Measurements from ENCODE around the gene OSTN. TPM values are rescaled to one million over a fixed set of nuclear protein-coding genes. Genes with fewer than 3 reads are reported as not detected.

OSTN gene
- polyA plus RNA-seq, 2 of the 4 experiments (the other 2 are of a cell fraction): not detected

DNA sequence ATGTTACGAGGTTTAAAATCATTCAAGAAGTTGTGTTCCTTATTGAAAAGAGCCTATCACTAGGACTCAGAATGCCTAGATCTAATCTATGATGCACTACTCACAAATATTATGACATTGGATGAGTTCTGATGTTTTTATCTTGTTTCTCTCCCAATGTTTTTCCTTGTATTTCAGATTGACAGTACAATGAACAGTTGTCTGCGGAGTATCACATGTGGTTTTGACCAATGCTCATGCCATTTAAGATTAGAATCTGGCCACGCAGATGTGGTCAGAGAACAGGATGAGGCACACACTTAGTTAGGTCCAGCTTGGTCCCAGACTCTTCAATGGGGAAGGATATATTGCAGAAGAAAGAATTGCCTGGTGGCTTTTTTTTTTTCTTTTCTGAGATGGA, 104.6 kb downstream of the OSTN start:
- TF ChIP-seq EP300 (IDR thresholded peaks at IDR 0.05) (no peak), RFX5 (IDR thresholded peaks at IDR 0.05) (no peak), NPAS2 (CRISPR knock-in tag; IDR thresholded peaks at IDR 0.05; ENCODE audit: borderline replicate concordance) (no peak), SREBF2 (IDR thresholded peaks at IDR 0.05) (no peak), EHMT2 (IDR thresholded peaks at IDR 0.05; ENCODE audit: low read depth) (no peak), FOXS1 (CRISPR knock-in tag; IDR thresholded peaks at IDR 0.05) (no peak), HOXB13 (CRISPR knock-in tag; IDR thresholded peaks at IDR 0.05; ENCODE audit: low read depth) (no peak), POLR2A (IDR thresholded peaks at IDR 0.05; ENCODE audit: low read length) (no peak), ZNF302 (CRISPR knock-in tag; IDR thresholded peaks at IDR 0.05) (no peak), KDM5A (IDR thresholded peaks at IDR 0.05) (no peak), CBX2 (IDR thresholded peaks at IDR 0.05; ENCODE audit: borderline replicate concordance, low read depth) (no peak)
- TF ChIP-seq, protein P1, sequence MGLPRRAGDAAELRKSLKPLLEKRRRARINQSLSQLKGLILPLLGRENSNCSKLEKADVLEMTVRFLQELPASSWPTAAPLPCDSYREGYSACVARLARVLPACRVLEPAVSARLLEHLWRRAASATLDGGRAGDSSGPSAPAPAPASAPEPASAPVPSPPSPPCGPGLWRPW (IDR thresholded peaks at IDR 0.05): no peak
- CTCF ChIA-PET: no interaction called here
- H3K9me3 ChIP-seq: no peaks in the 10 kb centered on the region
- no peak overlapping the region for H3K4me3 ChIP-seq
- DNase-seq (ENCODE audit: low read depth in 1 of 2, low spot score in 1 of 2) (no peak), ATAC-seq (no peak), FAIRE-seq (no peak)
- no peaks in the 10 kb centered on the region for H3K4me1 ChIP-seq
- no peak overlapping the region for H3K27ac ChIP-seq
- POLR2A ChIA-PET: no interaction called here
- H3K4me2 ChIP-seq: no peak overlapping the region
- 45% methylated on average over 3 of the region's 3 CpGs for WGBS (ENCODE audit: missing lambda C conversion rate)

DNA sequence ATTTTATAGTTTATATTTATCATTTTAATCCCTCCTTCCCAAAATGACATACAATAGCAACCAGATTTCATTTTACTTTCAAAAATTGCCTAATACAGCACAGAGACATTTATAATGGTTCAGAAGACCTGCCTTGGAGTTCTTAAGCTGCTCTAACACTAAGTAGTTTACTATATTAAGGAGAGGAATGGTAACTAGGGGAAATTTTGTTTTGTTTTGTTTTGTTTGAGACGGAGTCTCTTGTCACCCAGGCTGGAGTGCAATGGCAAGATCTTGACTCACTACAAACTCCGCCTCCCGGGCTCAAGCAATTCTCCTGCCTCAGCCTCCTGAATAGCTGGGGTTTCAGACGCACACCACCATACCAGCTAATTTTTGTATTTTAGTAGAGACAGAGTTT, 107.4 kb downstream of the OSTN start:
- Histone ChIP-seq H3K27ac (no peak overlapping the region), H3K9me3 (no peaks in the 10 kb centered on the region), H3K4me3 (no peak overlapping the region), H3K4me2 (no peak overlapping the region), H3K4me1 (no peaks in the 10 kb centered on the region)
- ChIA-PET CTCF (no interaction called here), POLR2A (no interaction called here)
- TF ChIP-seq RCOR1 (IDR thresholded peaks at IDR 0.05; ENCODE audit: low read depth, low read length): no peak
- no peak for DNase-seq (ENCODE audit: low read depth in 1 of 2, low spot score in 1 of 2)
- no peak for ATAC-seq
- 92% methylated on average over 4 of the region's 4 CpGs for WGBS (ENCODE audit: missing lambda C conversion rate)
- FAIRE-seq: no peak

DNA sequence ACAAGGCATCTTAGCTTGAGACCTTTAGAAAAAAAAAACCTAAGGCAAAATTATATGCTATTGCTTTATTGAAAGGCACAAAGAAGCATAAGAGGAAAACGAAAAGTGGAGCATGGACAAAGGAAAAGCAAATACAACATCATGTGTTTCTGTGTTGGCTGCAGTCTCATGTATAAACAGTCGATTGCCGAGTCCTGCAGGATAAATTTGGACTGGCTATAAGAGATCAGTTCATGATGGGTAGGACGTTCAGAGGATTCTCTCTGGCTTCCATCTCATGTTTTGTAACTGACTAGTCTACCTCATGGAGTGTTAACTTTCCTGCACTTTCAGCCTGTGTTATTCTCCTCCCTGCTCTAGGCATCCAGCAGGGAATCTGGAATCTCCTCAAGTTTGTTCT, 108.3 kb downstream of the OSTN start:
- H3K4me2 ChIP-seq: no peak overlapping the region
- ChIA-PET POLR2A (no interaction called here), CTCF (no interaction called here)
- H3K4me1 ChIP-seq: no peaks in the 10 kb centered on the region
- ATAC-seq (no peak), FAIRE-seq (no peak), DNase-seq (ENCODE audit: low read depth in 1 of 2, low spot score in 1 of 2) (no peak)
- H3K4me3 ChIP-seq: no peak overlapping the region
- H3K9me3 ChIP-seq: no peaks in the 10 kb centered on the region
- 41% methylated on average over 4 of the region's 4 CpGs for WGBS (ENCODE audit: missing lambda C conversion rate)
- H3K27ac ChIP-seq: no peak overlapping the region
- no peak for TF ChIP-seq HDAC2 (IDR thresholded peaks at IDR 0.05)

DNA sequence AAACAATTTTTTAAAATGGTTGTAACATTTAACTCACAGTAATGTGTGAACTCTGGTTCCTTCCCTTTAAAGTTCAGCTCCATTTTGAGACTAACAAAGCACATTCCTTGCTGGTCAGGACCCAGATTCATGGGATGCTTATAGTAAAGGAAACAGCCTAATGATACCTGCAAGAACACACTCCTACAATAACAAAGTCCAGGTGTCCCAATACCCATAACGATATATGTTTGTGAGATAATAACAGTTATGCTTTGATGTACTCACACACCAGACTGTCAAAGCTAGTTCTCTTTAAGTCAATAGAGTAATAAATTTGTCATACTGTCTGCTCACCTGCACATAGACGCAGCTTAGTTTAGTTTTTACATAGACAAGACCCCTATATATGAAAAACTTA, 114.3 kb downstream of the OSTN start:
- Histone ChIP-seq H3K9me3 (no peaks in the 10 kb centered on the region), H3K27ac (no peak overlapping the region), H3K4me3 (no peak overlapping the region), H3K4me1 (no peaks in the 10 kb centered on the region), H3K4me2 (no peak overlapping the region)
- 80% methylated on average over 2 of the region's 2 CpGs for WGBS (ENCODE audit: missing lambda C conversion rate)
- TF ChIP-seq HOXB13 (CRISPR knock-in tag; IDR thresholded peaks at IDR 0.05; ENCODE audit: low read depth): no peak
- TF ChIP-seq, protein P2, sequence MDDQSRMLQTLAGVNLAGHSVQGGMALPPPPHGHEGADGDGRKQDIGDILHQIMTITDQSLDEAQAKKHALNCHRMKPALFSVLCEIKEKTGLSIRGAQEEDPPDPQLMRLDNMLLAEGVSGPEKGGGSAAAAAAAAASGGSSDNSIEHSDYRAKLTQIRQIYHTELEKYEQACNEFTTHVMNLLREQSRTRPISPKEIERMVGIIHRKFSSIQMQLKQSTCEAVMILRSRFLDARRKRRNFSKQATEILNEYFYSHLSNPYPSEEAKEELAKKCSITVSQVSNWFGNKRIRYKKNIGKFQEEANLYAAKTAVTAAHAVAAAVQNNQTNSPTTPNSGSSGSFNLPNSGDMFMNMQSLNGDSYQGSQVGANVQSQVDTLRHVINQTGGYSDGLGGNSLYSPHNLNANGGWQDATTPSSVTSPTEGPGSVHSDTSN (IDR thresholded peaks at IDR 0.05): no peak
- TF ChIP-seq POLR2A (IDR thresholded peaks at IDR 0.05; ENCODE audit: low read length): no peak
- no peak for TF ChIP-seq SREBF2 (IDR thresholded peaks at IDR 0.05)
- no peak for TF ChIP-seq JUN (IDR thresholded peaks at IDR 0.05)
- CTCF ChIA-PET: no interaction called here
- no peak for ATAC-seq
- POLR2A ChIA-PET: interaction anchor here (0.7 kb wide), 1 partner anchor 168 kb away, joined by 12 read pairs; no protein-coding TSS in a partner anchor
- DNase-seq (ENCODE audit: low read depth in 1 of 2, low spot score in 1 of 2): no peak
- no peak for FAIRE-seq

DNA sequence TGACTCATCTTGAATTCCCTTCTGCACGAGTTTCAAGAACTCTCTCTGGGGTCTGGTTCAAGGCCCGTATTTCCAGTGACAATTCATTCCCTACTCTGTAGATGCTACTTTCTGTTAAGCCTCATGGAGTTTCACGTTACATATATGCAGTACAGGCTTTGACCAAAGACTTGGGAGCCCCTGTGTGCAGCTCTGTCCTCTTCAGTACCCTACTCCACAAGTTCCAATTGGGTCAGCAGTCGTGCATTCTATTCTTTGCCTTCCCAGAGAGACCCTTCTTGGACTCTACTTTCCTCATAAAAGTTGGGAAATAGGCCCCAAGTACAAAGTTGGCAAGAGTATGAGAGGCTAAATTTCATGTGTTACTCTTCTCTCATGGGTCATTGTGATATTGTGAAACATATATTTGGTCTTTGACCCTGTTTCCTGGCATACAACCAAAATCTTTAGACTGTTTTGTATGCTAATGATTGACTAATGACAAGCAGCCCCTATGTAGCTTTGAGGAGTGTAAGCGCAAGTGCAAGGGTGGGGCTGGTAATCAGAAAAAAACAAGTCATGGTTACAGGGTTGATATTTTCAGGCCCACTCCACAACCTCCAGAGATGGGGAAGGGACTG, 115.2 kb downstream of the OSTN start:
- FAIRE-seq: no peak
- POLR2A ChIA-PET: no interaction called here
- CTCF ChIA-PET: no interaction called here
- no peak overlapping the region for H3K4me2 ChIP-seq
- H3K4me1 ChIP-seq: no peaks in the 10 kb centered on the region
- no peak for DNase-seq (ENCODE audit: low read depth in 1 of 2, low spot score in 1 of 2)
- no peak overlapping the region for H3K27ac ChIP-seq
- WGBS (ENCODE audit: missing lambda C conversion rate): 52% methylated on average over 5 of the region's 5 CpGs
- H3K4me3 ChIP-seq: no peak overlapping the region
- H3K9me3 ChIP-seq: no peaks in the 10 kb centered on the region
- no peak for ATAC-seq
- TF ChIP-seq ZNF302 (CRISPR knock-in tag; IDR thresholded peaks at IDR 0.05) (no peak), CEBPB (IDR thresholded peaks at IDR 0.05) (no peak), EP300 (IDR thresholded peaks at IDR 0.05) (no peak), RFX5 (IDR thresholded peaks at IDR 0.05) (no peak), GATA3 (IDR thresholded peaks at IDR 0.05; ENCODE audit: borderline replicate concordance) (no peak), HOXB13 (CRISPR knock-in tag; IDR thresholded peaks at IDR 0.05; ENCODE audit: low read depth) (no peak), RNF2 (IDR thresholded peaks at IDR 0.05; ENCODE audit: borderline replicate concordance, low read depth) (no peak), RARB (CRISPR knock-in tag; IDR thresholded peaks at IDR 0.05) (no peak), NPAS2 (CRISPR knock-in tag; IDR thresholded peaks at IDR 0.05; ENCODE audit: borderline replicate concordance) (no peak), EHF (CRISPR knock-in tag; IDR thresholded peaks at IDR 0.05) (no peak), MAFK (IDR thresholded peaks at IDR 0.05; ENCODE audit: partially characterized antibody) (no peak), CBX8 (IDR thresholded peaks at IDR 0.05) (no peak), TP53 (CRISPR knock-in tag; IDR thresholded peaks at IDR 0.05) (no peak)
- TF ChIP-seq, protein P3, sequence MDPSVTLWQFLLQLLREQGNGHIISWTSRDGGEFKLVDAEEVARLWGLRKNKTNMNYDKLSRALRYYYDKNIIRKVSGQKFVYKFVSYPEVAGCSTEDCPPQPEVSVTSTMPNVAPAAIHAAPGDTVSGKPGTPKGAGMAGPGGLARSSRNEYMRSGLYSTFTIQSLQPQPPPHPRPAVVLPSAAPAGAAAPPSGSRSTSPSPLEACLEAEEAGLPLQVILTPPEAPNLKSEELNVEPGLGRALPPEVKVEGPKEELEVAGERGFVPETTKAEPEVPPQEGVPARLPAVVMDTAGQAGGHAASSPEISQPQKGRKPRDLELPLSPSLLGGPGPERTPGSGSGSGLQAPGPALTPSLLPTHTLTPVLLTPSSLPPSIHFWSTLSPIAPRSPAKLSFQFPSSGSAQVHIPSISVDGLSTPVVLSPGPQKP (IDR thresholded peaks at IDR 0.05; ENCODE audit: low read depth, low read length): no peak

Data from A549 (cell line).